ENCODE measurements around the gene MRPS14.
"Not testable (repeated sequence)": the region's sequence is repeated elsewhere in the genome, so short reads cannot be mapped to it uniquely, and the experiment has no call there.

Gene MRPS14

GRCh38 chr1:175050992-175051391, 27.8 kb upstream of the MRPS14 start:
- no peak overlapping the region for H3K4me2 ChIP-seq
- H3K27me3 ChIP-seq (ENCODE audit: insufficient read depth, low read depth) = no peaks in the 10 kb centered on the region
- H2AFZ ChIP-seq (ENCODE audit: low read depth) = no peak overlapping the region
- no peak overlapping the region for H3K9ac ChIP-seq
- H4K20me1 ChIP-seq (ENCODE audit: insufficient read depth) = no peaks in the 10 kb centered on the region
- H3K36me3 ChIP-seq (ENCODE audit: insufficient read depth) = no peaks in the 10 kb centered on the region
- H3K27ac ChIP-seq = no peak overlapping the region
- no peak for TF ChIP-seq CTCF (conservative IDR thresholded peaks at IDR 0.05; ENCODE audit: low read depth, low read length)
- no peaks in the 10 kb centered on the region for H3K4me1 ChIP-seq (ENCODE audit: low read depth, poor library complexity, severe bottlenecking)
- H3K79me2 ChIP-seq (ENCODE audit: insufficient read depth, low read depth) = no peaks in the 10 kb centered on the region
- no peak overlapping the region for H3K4me3 ChIP-seq (IDR thresholded peaks at IDR 0.05; ENCODE audit: insufficient read depth, low read depth, low read length)

- TF ChIP-seq CTCF (conservative IDR thresholded peaks at IDR 0.05; ENCODE audit: low read depth, low read length) = no peak
- H3K27me3 ChIP-seq (ENCODE audit: insufficient read depth, low read depth) = no peaks in the 10 kb centered on the region
- H3K4me1 ChIP-seq (ENCODE audit: low read depth, poor library complexity, severe bottlenecking) = no peaks in the 10 kb centered on the region
- no peak overlapping the region for H3K4me2 ChIP-seq
- H3K9ac ChIP-seq = no peak overlapping the region
- H3K79me2 ChIP-seq (ENCODE audit: insufficient read depth, low read depth) = no peaks in the 10 kb centered on the region
- H3K4me3 ChIP-seq (IDR thresholded peaks at IDR 0.05; ENCODE audit: insufficient read depth, low read depth, low read length) = no peak overlapping the region
- no peaks in the 10 kb centered on the region for H3K36me3 ChIP-seq (ENCODE audit: insufficient read depth)
- no peak overlapping the region for H3K27ac ChIP-seq
- H2AFZ ChIP-seq (ENCODE audit: low read depth) = no peak overlapping the region
- H4K20me1 ChIP-seq (ENCODE audit: insufficient read depth) = no peaks in the 10 kb centered on the region
Measured at GRCh38 chr1:175045519-175045918, 22.3 kb upstream of the MRPS14 start.

- Histone ChIP-seq H3K9ac (no peak overlapping the region), H2AFZ (ENCODE audit: low read depth) (no peak overlapping the region), H3K27me3 (ENCODE audit: insufficient read depth, low read depth) (no peaks in the 10 kb centered on the region), H3K27ac (no peak overlapping the region), H3K4me2 (no peak overlapping the region), H3K36me3 (ENCODE audit: insufficient read depth) (no peaks in the 10 kb centered on the region), H3K4me3 (IDR thresholded peaks at IDR 0.05; ENCODE audit: insufficient read depth, low read depth, low read length) (no peak overlapping the region), H4K20me1 (ENCODE audit: insufficient read depth) (no peaks in the 10 kb centered on the region), H3K4me1 (ENCODE audit: low read depth, poor library complexity, severe bottlenecking) (no peaks in the 10 kb centered on the region), H3K79me2 (ENCODE audit: insufficient read depth, low read depth) (no peaks in the 10 kb centered on the region)
- TF ChIP-seq CTCF (conservative IDR thresholded peaks at IDR 0.05; ENCODE audit: low read depth, low read length) = no peak
Measured at GRCh38 chr1:175045097-175045496, 21.9 kb upstream of the MRPS14 start.

- H3K4me3 ChIP-seq (IDR thresholded peaks at IDR 0.05; ENCODE audit: insufficient read depth, low read depth, low read length); H3K4me2 ChIP-seq; H3K27me3 ChIP-seq (ENCODE audit: insufficient read depth, low read depth); H2AFZ ChIP-seq (ENCODE audit: low read depth); H3K27ac ChIP-seq; H3K9ac ChIP-seq; H3K36me3 ChIP-seq (ENCODE audit: insufficient read depth); H3K79me2 ChIP-seq (ENCODE audit: insufficient read depth, low read depth); H3K4me1 ChIP-seq (ENCODE audit: low read depth, poor library complexity, severe bottlenecking); H4K20me1 ChIP-seq (ENCODE audit: insufficient read depth): not testable (repeated sequence)
Measured at GRCh38 chr1:175044591-175044990, 21.4 kb upstream of the MRPS14 start.

- no peaks in the 10 kb centered on the region for H3K4me1 ChIP-seq (ENCODE audit: low read depth, poor library complexity, severe bottlenecking)
- no peak overlapping the region for H3K9ac ChIP-seq
- no peak overlapping the region for H2AFZ ChIP-seq (ENCODE audit: low read depth)
- H3K79me2 ChIP-seq (ENCODE audit: insufficient read depth, low read depth) = no peaks in the 10 kb centered on the region
- no peak overlapping the region for H3K4me3 ChIP-seq (IDR thresholded peaks at IDR 0.05; ENCODE audit: insufficient read depth, low read depth, low read length)
- no peak overlapping the region for H3K4me2 ChIP-seq
- no peaks in the 10 kb centered on the region for H3K36me3 ChIP-seq (ENCODE audit: insufficient read depth)
- H4K20me1 ChIP-seq (ENCODE audit: insufficient read depth) = no peaks in the 10 kb centered on the region
- H3K27ac ChIP-seq = no peak overlapping the region
- TF ChIP-seq CTCF (conservative IDR thresholded peaks at IDR 0.05; ENCODE audit: low read depth, low read length) = no peak
- H3K27me3 ChIP-seq (ENCODE audit: insufficient read depth, low read depth) = no peaks in the 10 kb centered on the region
Measured at GRCh38 chr1:175043824-175044223, 20.6 kb upstream of the MRPS14 start.
